22Rv1 (cell line): ENCODE data around the gene MYLK3.

Experiments used
- ZFX ChIP-seq: fragments of 450-650 bp; IDR thresholded peaks from 2 replicates; pipeline ENCODE4 v1.6.1; 2017; ENCODE audit warnings: antibody characterized with exemption, borderline replicate concordance
- TF ChIP-seq, protein P1 (sequence below): fragments of 450-650 bp; IDR thresholded peaks from 2 replicates; pipeline ENCODE4 v1.5.1; 2017; ENCODE audit warnings: mild to moderate bottlenecking

DNA sequence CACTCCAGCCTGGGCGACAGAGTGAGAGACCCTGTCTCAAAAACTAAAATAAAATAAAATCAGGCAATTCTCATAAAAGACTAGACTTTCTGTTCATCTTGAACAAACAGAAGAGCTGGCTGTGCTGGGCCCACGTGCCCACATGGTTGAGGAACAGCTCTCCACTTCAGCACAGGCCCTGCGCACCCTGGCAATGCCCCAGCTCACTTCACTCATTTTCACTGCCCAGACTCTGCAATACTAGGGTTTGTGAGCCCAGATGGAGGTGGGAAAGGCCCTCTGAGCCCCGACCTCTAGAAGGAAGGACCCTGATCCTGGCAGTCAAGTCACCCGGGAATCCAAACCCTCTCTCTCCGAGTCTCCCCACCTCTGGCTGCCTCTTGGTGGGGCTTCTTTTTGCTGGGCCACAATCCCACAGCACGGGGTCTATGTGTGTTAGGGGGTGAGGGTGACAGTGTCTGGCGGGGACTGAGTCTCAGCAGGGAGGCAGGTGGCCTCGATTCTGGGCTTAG lies 14.8 kb downstream of the MYLK3 start:
- TF ChIP-seq, protein P1, sequence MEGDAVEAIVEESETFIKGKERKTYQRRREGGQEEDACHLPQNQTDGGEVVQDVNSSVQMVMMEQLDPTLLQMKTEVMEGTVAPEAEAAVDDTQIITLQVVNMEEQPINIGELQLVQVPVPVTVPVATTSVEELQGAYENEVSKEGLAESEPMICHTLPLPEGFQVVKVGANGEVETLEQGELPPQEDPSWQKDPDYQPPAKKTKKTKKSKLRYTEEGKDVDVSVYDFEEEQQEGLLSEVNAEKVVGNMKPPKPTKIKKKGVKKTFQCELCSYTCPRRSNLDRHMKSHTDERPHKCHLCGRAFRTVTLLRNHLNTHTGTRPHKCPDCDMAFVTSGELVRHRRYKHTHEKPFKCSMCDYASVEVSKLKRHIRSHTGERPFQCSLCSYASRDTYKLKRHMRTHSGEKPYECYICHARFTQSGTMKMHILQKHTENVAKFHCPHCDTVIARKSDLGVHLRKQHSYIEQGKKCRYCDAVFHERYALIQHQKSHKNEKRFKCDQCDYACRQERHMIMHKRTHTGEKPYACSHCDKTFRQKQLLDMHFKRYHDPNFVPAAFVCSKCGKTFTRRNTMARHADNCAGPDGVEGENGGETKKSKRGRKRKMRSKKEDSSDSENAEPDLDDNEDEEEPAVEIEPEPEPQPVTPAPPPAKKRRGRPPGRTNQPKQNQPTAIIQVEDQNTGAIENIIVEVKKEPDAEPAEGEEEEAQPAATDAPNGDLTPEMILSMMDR = no peak
- TF ChIP-seq ZFX = no peak
